MCF 10A (cell line): ENCODE results near the gene WWOX. TPM values are rescaled to one million over a fixed set of nuclear protein-coding genes. Genes with fewer than 3 reads are reported as not detected.

ENCODE experiments used
- BruUV-seq: library from RNA; stranded (reverse); fragments of 400-500 nt; replicated peaks from 2 replicates; lab custom pipeline; 2021; lab: Mats Ljungman, UMichigan
- CTCF ChIA-PET: fragments of 300-600 bp; sonication (Branson Sonifier 250); formaldehyde crosslinking; extraction: SDS; loops from one replicate; lab custom pipeline; 2021; ENCODE audit warnings: antibody characterized with exemption, inconsistent platforms; lab: Yijun Ruan, JAX
- POLR2A ChIA-PET: fragments of 300-600, 350-650 bp; sonication (Branson Sonifier 250); formaldehyde crosslinking; extraction: SDS; loops from one replicate; lab custom pipeline; 2020; ENCODE audit warnings: antibody characterized with exemption, inconsistent platforms; lab: Yijun Ruan, JAX
- DNase-seq: peaks from one replicate; pipeline ENCODE4 v3.0.0-alpha.2; 2018; ENCODE audit not compliant: unreplicated experiment
- H3K27ac Mint-ChIP-seq: one replicate; pipeline ENCODE4 v1.8.0; 2022; ENCODE audit warnings: mild to moderate bottlenecking, low read depth, mixed read lengths; ENCODE audit not compliant: unreplicated experiment
- H3K27me3 Mint-ChIP-seq: one replicate; pipeline ENCODE4 v1.8.0; 2022; ENCODE audit warnings: mixed read lengths; ENCODE audit not compliant: insufficient read depth, unreplicated experiment
- H3K36me3 Mint-ChIP-seq: one replicate; pipeline ENCODE4 v1.8.0; 2022; ENCODE audit warnings: mild to moderate bottlenecking, moderate library complexity, mixed read lengths; ENCODE audit not compliant: insufficient read depth, unreplicated experiment
- H3K4me1 Mint-ChIP-seq: one replicate; pipeline ENCODE4 v1.8.0; 2022; ENCODE audit warnings: mixed read lengths; ENCODE audit not compliant: insufficient read depth, unreplicated experiment
- H3K4me3 Mint-ChIP-seq: one replicate; pipeline ENCODE4 v1.8.0; 2022; ENCODE audit warnings: mild to moderate bottlenecking, moderate library complexity, mixed read lengths; ENCODE audit not compliant: unreplicated experiment
- H3K9me3 Mint-ChIP-seq: one replicate; pipeline ENCODE4 v1.8.0; 2022; ENCODE audit warnings: mixed read lengths; ENCODE audit not compliant: unreplicated experiment
- intact Hi-C: fragments of 100-400 bp; cut with micrococcal nuclease; formaldehyde crosslinking; loops from 2 replicates; pipeline ENCODE4 v1.14.1; 2022
- total RNA-seq: library from RNA; stranded (reverse); gene quantifications from 2 replicates; pipeline ENCODE4 v1.2.3, GENCODE V29; 2022
- TF ChIP-seq, protein P1 (sequence below): fragments of 200-600 bp; IDR thresholded peaks from one replicate; pipeline ENCODE4 v1.8.0; 2022; ENCODE audit warnings: antibody characterized with exemption, mild to moderate bottlenecking; ENCODE audit not compliant: unreplicated experiment

Gene WWOX
- total RNA-seq, 1 experiment from 2014 or later, result 18.1 TPM

DNA sequence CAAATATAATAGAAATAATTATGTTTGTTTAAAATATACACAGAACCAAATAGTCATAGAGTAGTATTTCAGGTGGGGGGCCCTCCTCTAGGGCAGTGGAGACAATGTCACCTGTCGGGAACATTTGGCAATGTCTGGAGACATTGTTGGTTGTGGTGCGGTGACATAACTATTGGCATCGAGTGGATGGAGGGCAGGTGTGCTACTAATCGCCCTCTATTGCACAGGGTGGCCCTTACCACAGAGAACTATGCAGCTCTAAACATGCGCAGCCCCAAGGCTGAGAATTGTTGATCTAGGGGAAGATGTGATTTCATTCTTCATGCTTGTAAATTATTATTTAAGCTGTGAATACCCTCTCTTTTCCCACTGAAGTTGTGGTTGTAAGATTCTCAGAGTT is 594.0 kb downstream of the WWOX start:
- BruUV-seq, result no TSS peak

GRCh38 chr16:78694414-78694813 is 595.0 kb downstream of the WWOX start:
- H3K4me3 Mint-ChIP-seq, result no peak overlapping the region
- POLR2A ChIA-PET, result interaction anchor here (0.5 kb wide), 1 partner anchor 877 kb away, joined by 3 read pairs; no protein-coding TSS in a partner anchor
- TF ChIP-seq, protein P1, sequence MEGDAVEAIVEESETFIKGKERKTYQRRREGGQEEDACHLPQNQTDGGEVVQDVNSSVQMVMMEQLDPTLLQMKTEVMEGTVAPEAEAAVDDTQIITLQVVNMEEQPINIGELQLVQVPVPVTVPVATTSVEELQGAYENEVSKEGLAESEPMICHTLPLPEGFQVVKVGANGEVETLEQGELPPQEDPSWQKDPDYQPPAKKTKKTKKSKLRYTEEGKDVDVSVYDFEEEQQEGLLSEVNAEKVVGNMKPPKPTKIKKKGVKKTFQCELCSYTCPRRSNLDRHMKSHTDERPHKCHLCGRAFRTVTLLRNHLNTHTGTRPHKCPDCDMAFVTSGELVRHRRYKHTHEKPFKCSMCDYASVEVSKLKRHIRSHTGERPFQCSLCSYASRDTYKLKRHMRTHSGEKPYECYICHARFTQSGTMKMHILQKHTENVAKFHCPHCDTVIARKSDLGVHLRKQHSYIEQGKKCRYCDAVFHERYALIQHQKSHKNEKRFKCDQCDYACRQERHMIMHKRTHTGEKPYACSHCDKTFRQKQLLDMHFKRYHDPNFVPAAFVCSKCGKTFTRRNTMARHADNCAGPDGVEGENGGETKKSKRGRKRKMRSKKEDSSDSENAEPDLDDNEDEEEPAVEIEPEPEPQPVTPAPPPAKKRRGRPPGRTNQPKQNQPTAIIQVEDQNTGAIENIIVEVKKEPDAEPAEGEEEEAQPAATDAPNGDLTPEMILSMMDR, result no peak
- CTCF ChIA-PET, result no interaction called here
- H3K9me3 Mint-ChIP-seq, result no peaks in the 10 kb centered on the region
- no peak overlapping the region for H3K27ac Mint-ChIP-seq
- DNase-seq, result no peak
- H3K36me3 Mint-ChIP-seq, result no peaks in the 10 kb centered on the region
- BruUV-seq, result no TSS peak
- intact Hi-C loops, result no loop called here
- H3K4me1 Mint-ChIP-seq, result peaks cover 4% of the 10 kb centered on the region
- no peaks in the 10 kb centered on the region for H3K27me3 Mint-ChIP-seq

More for the DNA sequence above, 594.0 kb downstream of the WWOX start:
- no peaks in the 10 kb centered on the region for H3K36me3 Mint-ChIP-seq
- H3K4me1 Mint-ChIP-seq, result peaks cover 13% of the 10 kb centered on the region
- no peak overlapping the region for H3K27ac Mint-ChIP-seq
- intact Hi-C loops, result no loop called here
- no peaks in the 10 kb centered on the region for H3K27me3 Mint-ChIP-seq
- no peak for DNase-seq
- POLR2A ChIA-PET, result no interaction called here
- no peaks in the 10 kb centered on the region for H3K9me3 Mint-ChIP-seq
- TF ChIP-seq, protein P1, result no peak
- H3K4me3 Mint-ChIP-seq, result no peak overlapping the region
- CTCF ChIA-PET, result no interaction called here

DNA sequence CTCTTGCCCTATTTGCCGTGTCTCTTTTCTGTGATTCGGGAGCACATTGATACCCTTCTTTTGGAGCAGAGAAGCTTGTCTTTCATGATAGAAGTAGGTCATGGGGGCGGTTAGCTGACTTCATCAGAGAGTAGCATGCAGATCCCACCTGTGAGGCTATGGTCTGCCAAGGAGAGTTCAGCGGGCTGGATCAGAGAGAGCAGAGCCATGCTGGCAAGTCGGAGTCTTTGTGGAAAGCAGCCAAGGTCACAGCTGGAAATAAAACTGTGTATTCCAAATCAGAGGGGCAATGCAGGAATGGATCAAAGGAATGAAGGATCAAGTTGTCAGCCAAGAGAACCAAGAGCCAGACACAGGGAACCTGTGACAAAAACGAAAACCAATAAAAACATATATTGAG is 595.9 kb downstream of the WWOX start:
- ChIA-PET POLR2A (no interaction called here), CTCF (interaction anchor here (0.8 kb wide), 1 partner anchor 314 kb away, joined by 3 read pairs; no protein-coding TSS in a partner anchor)
- intact Hi-C loops, result no loop called here
- no peak for DNase-seq
- BruUV-seq, result no TSS peak
- no peaks in the 10 kb centered on the region for H3K27me3 Mint-ChIP-seq
- H3K4me3 Mint-ChIP-seq, result no peak overlapping the region
- TF ChIP-seq, protein P1, result no peak
- no peaks in the 10 kb centered on the region for H3K9me3 Mint-ChIP-seq
- no peak overlapping the region for H3K27ac Mint-ChIP-seq
- H3K4me1 Mint-ChIP-seq, result no peaks in the 10 kb centered on the region
- H3K36me3 Mint-ChIP-seq, result no peaks in the 10 kb centered on the region

- Mint-ChIP-seq H3K4me3 (no peak overlapping the region), H3K36me3 (no peaks in the 10 kb centered on the region), H3K27ac (no peak overlapping the region), H3K4me1 (no peaks in the 10 kb centered on the region), H3K9me3 (no peaks in the 10 kb centered on the region), H3K27me3 (no peaks in the 10 kb centered on the region)
- POLR2A ChIA-PET, result no interaction called here
- BruUV-seq, result no TSS peak
- CTCF ChIA-PET, result no interaction called here
- no peak for DNase-seq
- intact Hi-C loops, result no loop called here
- TF ChIP-seq, protein P1, result no peak
These were observed 597.3 kb downstream of the WWOX start for GRCh38 chr16:78696797-78697196.
